Naive thymus-derived CD4-positive, alpha-beta T cell (primary cell): ENCODE data around the gene LTBP2. TPM values are rescaled to one million over a fixed set of nuclear protein-coding genes. Genes with fewer than 3 reads are reported as not detected.

ENCODE experiments used
- ATAC-seq: fragments of 150-1000 bp; cut with Tn5 transposase; 2 replicates; pipeline ENCODE4 v1.10.0; 2021; ENCODE audit warnings: mild to moderate bottlenecking, moderate library complexity
- CTCF ChIA-PET: fragments of 350-600 bp; sonication (Branson Sonifier 250); formaldehyde crosslinking; loops from one replicate; lab custom pipeline; 2021; ENCODE audit warnings: antibody characterized with exemption; lab: Charles Lee
- POLR2A ChIA-PET: fragments of 350-600 bp; sonication (Branson Sonifier 250); formaldehyde crosslinking; loops from one replicate; lab custom pipeline; 2021; ENCODE audit warnings: antibody characterized with exemption, inconsistent platforms; lab: Charles Lee
- DNase-seq, 9 donors: peaks; one replicate each; pipeline versions ENCODE4 v3.0.0 to v3.0.0-alpha.2; 2020 to 2022; ENCODE audit warnings: mixed read lengths in 1 of 9
- H3K27ac ChIP-seq: one replicate; pipeline ENCODE4 v1.7.0; 2013; ENCODE audit warnings: mild to moderate bottlenecking, low read depth, low read length, moderate library complexity
- H3K27me3 ChIP-seq, 2 donors: one replicate each; pipeline ENCODE4 v1.7.0; 2013; ENCODE audit warnings: low read length in 2 of 2, mild to moderate bottlenecking in 2 of 2, moderate library complexity in 2 of 2; ENCODE audit not compliant: control insufficient read depth in 2 of 2, insufficient read depth in 2 of 2
- H3K36me3 ChIP-seq, 3 experiments: 1 replicate in 2 of 3; 2 replicates in 1 of 3; pipeline ENCODE4 v1.7.0; 2013; ENCODE audit warnings: low read length in 3 of 3, mild to moderate bottlenecking in 3 of 3, moderate library complexity in 1 of 3; ENCODE audit not compliant: insufficient read depth in 3 of 3, control insufficient read depth in 2 of 3
- H3K4me1 ChIP-seq, 2 donors: one replicate each; pipeline ENCODE4 v1.7.0; 2013; ENCODE audit warnings: low read length in 2 of 2, mild to moderate bottlenecking in 2 of 2, moderate library complexity in 1 of 2; ENCODE audit not compliant: control insufficient read depth in 2 of 2, insufficient read depth in 2 of 2
- H3K4me3 ChIP-seq: 2 replicates; pipeline ENCODE4 v1.7.0; 2013; ENCODE audit warnings: mild to moderate bottlenecking, low read length
- H3K9me3 ChIP-seq, 3 experiments: 1 replicate in 2 of 3; 2 replicates in 1 of 3; pipeline ENCODE4 v1.7.0; 2013; ENCODE audit warnings: low read length in 3 of 3; ENCODE audit not compliant: control insufficient read depth in 2 of 3
- H3K27ac Mint-ChIP-seq, 9 donors: one replicate each; pipeline ENCODE4 v1.8.0; 2020 to 2022; ENCODE audit warnings: mixed read lengths in 9 of 9, mild to moderate bottlenecking in 8 of 9, moderate library complexity in 5 of 9, inconsistent platforms in 2 of 9
- H3K27me3 Mint-ChIP-seq, 5 donors: one replicate each; pipeline ENCODE4 v1.8.0; 2021 to 2022; ENCODE audit warnings: mixed read lengths in 5 of 5, mild to moderate bottlenecking in 1 of 5
- H3K36me3 Mint-ChIP-seq, 5 donors: one replicate each; pipeline ENCODE4 v1.8.0; 2020 to 2022; ENCODE audit warnings: mixed read lengths in 5 of 5, mild to moderate bottlenecking in 3 of 5, inconsistent platforms in 1 of 5
- H3K4me1 Mint-ChIP-seq, 7 donors: one replicate each; pipeline ENCODE4 v1.8.0; 2020 to 2022; ENCODE audit warnings: mixed read lengths in 7 of 7, mild to moderate bottlenecking in 3 of 7, inconsistent platforms in 1 of 7
- H3K4me3 Mint-ChIP-seq, 10 donors: one replicate each; pipeline ENCODE4 v1.8.0; 2020 to 2022; ENCODE audit warnings: mild to moderate bottlenecking in 10 of 10, mixed read lengths in 10 of 10, moderate library complexity in 6 of 10, inconsistent platforms in 2 of 10
- H3K9me3 Mint-ChIP-seq, 11 donors: one replicate each; pipeline ENCODE4 v1.8.0; 2020 to 2022; ENCODE audit warnings: mixed read lengths in 11 of 11, mild to moderate bottlenecking in 4 of 11, inconsistent platforms in 1 of 11, moderate library complexity in 1 of 11
- intact Hi-C, 2 donors: fragments of 100-400 bp; cut with micrococcal nuclease; formaldehyde crosslinking; loops; one replicate each; pipeline ENCODE4 v1.15.1; 2023
- polyA plus RNA-seq, 2 donors: library from polyadenylated mRNA; unstranded; fragments of 300-500 nt; fragmentation: Illumina TruSeq; gene quantifications; one replicate each; pipeline ENCODE4 v1.2.3, GENCODE V29; 2021
- total RNA-seq, 6 experiments: library from RNA in 5 of 6; stranded (reverse) in 5 of 6; gene quantifications; 1 replicate in 5 of 6; 2 replicates in 1 of 6; pipeline ENCODE4 v1.2.3 and lab custom pipeline; 2021 to 2026

LTBP2 gene
- total and polyA plus RNA-seq, 7 experiments from 2014 or later = 0.07 to 1.1 (median 0.27) TPM

GRCh38 chr14:74519316-74520074 is 92.5 kb downstream of the LTBP2 start:
- Histone ChIP-seq H3K4me1 (no peaks in the 10 kb centered on the region), H3K27me3 (no peaks in the 10 kb centered on the region), H3K36me3 (no peaks in the 10 kb centered on the region), H3K9me3 (no peaks in the 10 kb centered on the region), H3K27ac (no peak overlapping the region), H3K4me3 (no peak overlapping the region)
- no peak overlapping the region for H3K4me3 Mint-ChIP-seq
- DNase-seq (no peak), ATAC-seq (no peak)
- H3K9me3 Mint-ChIP-seq = no peaks in the 10 kb centered on the region
- ChIA-PET POLR2A (no interaction called here), CTCF (no interaction called here)
- H3K27me3 Mint-ChIP-seq = peaks cover 0 to 30% (median 4%) of the 10 kb centered on the region in 5 donors
- no peaks in the 10 kb centered on the region for H3K36me3 Mint-ChIP-seq
- no peak overlapping the region for H3K27ac Mint-ChIP-seq
- H3K4me1 Mint-ChIP-seq = peaks cover 0 to 5% (median 4%) of the 10 kb centered on the region in 7 donors
- intact Hi-C loops = no loop called here

GRCh38 chr14:74518221-74518620 is 93.8 kb downstream of the LTBP2 start:
- DNase-seq = no peak
- H3K4me3 ChIP-seq = no peak overlapping the region
- no peaks in the 10 kb centered on the region for H3K9me3 ChIP-seq
- no peaks in the 10 kb centered on the region for H3K36me3 Mint-ChIP-seq
- H3K27me3 Mint-ChIP-seq = peaks cover 0 to 39% (median 4%) of the 10 kb centered on the region in 5 donors
- no peak overlapping the region for H3K27ac ChIP-seq
- no peaks in the 10 kb centered on the region for H3K27me3 ChIP-seq
- intact Hi-C loops = no loop called here
- ATAC-seq = no peak
- peaks cover 0 to 14% (median 12%) of the 10 kb centered on the region in 7 donors for H3K4me1 Mint-ChIP-seq
- H3K36me3 ChIP-seq = no peaks in the 10 kb centered on the region
- H3K27ac Mint-ChIP-seq = no peak overlapping the region
- ChIA-PET POLR2A (no interaction called here), CTCF (no interaction called here)
- H3K9me3 Mint-ChIP-seq = no peaks in the 10 kb centered on the region
- no peak overlapping the region for H3K4me3 Mint-ChIP-seq
- no peaks in the 10 kb centered on the region for H3K4me1 ChIP-seq

GRCh38 chr14:74517731-74518130 is 94.3 kb downstream of the LTBP2 start:
- no peaks in the 10 kb centered on the region for H3K9me3 Mint-ChIP-seq
- H3K27me3 Mint-ChIP-seq = peaks cover 0 to 41% (median 6%) of the 10 kb centered on the region in 5 donors
- Histone ChIP-seq H3K27ac (no peak overlapping the region), H3K9me3 (no peaks in the 10 kb centered on the region), H3K4me3 (no peak overlapping the region), H3K36me3 (no peaks in the 10 kb centered on the region), H3K4me1 (no peaks in the 10 kb centered on the region), H3K27me3 (no peaks in the 10 kb centered on the region)
- no peak for DNase-seq
- H3K36me3 Mint-ChIP-seq = no peaks in the 10 kb centered on the region
- intact Hi-C loops = no loop called here
- ATAC-seq = no peak
- ChIA-PET CTCF (no interaction called here), POLR2A (no interaction called here)
- H3K27ac Mint-ChIP-seq = no peak overlapping the region
- no peak overlapping the region for H3K4me3 Mint-ChIP-seq
- peaks cover 0 to 14% (median 12%) of the 10 kb centered on the region in 7 donors for H3K4me1 Mint-ChIP-seq

- CTCF ChIA-PET = no interaction called here
- intact Hi-C loops = no loop called here
- Histone ChIP-seq H3K9me3 (no peaks in the 10 kb centered on the region), H3K4me3 (no peak overlapping the region), H3K27ac (no peak overlapping the region), H3K27me3 (no peaks in the 10 kb centered on the region), H3K36me3 (no peaks in the 10 kb centered on the region), H3K4me1 (no peaks in the 10 kb centered on the region)
- Mint-ChIP-seq H3K27me3 (peaks cover 0 to 47% (median 10%) of the 10 kb centered on the region in 5 donors), H3K36me3 (no peaks in the 10 kb centered on the region), H3K27ac (no peak overlapping the region), H3K9me3 (no peaks in the 10 kb centered on the region), H3K4me1 (peaks cover 0 to 14% (median 12%) of the 10 kb centered on the region in 7 donors), H3K4me3 (no peak overlapping the region)
- POLR2A ChIA-PET = no interaction called here
- no peak for DNase-seq
- no peak for ATAC-seq
These were observed 95.4 kb downstream of the LTBP2 start for GRCh38 chr14:74516451-74517160.

GRCh38 chr14:74515891-74516412 is 96.1 kb downstream of the LTBP2 start:
- intact Hi-C loops = no loop called here
- H3K27me3 ChIP-seq = no peaks in the 10 kb centered on the region
- H3K4me1 ChIP-seq = no peaks in the 10 kb centered on the region
- DNase-seq = no peak
- no peak overlapping the region for H3K27ac ChIP-seq
- H3K4me3 ChIP-seq = no peak overlapping the region
- no peaks in the 10 kb centered on the region for H3K9me3 ChIP-seq
- POLR2A ChIA-PET = no interaction called here
- H3K27me3 Mint-ChIP-seq = peaks cover 0 to 49% (median 10%) of the 10 kb centered on the region in 5 donors
- H3K36me3 ChIP-seq = no peaks in the 10 kb centered on the region
- ATAC-seq = no peak
- H3K36me3 Mint-ChIP-seq = no peaks in the 10 kb centered on the region
- H3K9me3 Mint-ChIP-seq = no peaks in the 10 kb centered on the region
- CTCF ChIA-PET = no interaction called here
- no peak overlapping the region for H3K27ac Mint-ChIP-seq
- H3K4me1 Mint-ChIP-seq = peaks cover 0 to 14% (median 12%) of the 10 kb centered on the region in 7 donors
- no peak overlapping the region for H3K4me3 Mint-ChIP-seq

GRCh38 chr14:74514471-74514941 is 97.5 kb downstream of the LTBP2 start:
- CTCF ChIA-PET = interaction anchor here (0.6 kb wide), 1 partner anchor 1005 kb away, joined by 3 read pairs; no protein-coding TSS in a partner anchor
- Mint-ChIP-seq H3K27me3 (peaks cover 3 to 47% (median 10%) of the 10 kb centered on the region in 5 donors), H3K4me1 (peaks cover 0 to 14% (median 12%) of the 10 kb centered on the region in 7 donors), H3K27ac (no peak overlapping the region), H3K4me3 (peak overlapping the region in 7 of 10 donors; percentile 1 to 68 (median 42)), H3K36me3 (no peaks in the 10 kb centered on the region), H3K9me3 (no peaks in the 10 kb centered on the region)
- no peaks in the 10 kb centered on the region for H3K9me3 ChIP-seq
- H3K27me3 ChIP-seq = no peaks in the 10 kb centered on the region
- intact Hi-C loops = no loop called here
- no peak overlapping the region for H3K4me3 ChIP-seq
- H3K27ac ChIP-seq = no peak overlapping the region
- H3K36me3 ChIP-seq = no peaks in the 10 kb centered on the region
- DNase-seq (no peak), ATAC-seq (no peak)
- no peaks in the 10 kb centered on the region for H3K4me1 ChIP-seq
- POLR2A ChIA-PET = interaction anchor here (0.6 kb wide), 1 partner anchor 1068 kb away, joined by 5 read pairs; no protein-coding TSS in a partner anchor
